HepG2 (cell line): ENCODE data around the gene MUC22. TPM values are rescaled to one million over a fixed set of nuclear protein-coding genes. Genes with fewer than 3 reads are reported as not detected.

Source experiments
- ATAC-seq: fragments of 200-7000 bp; cut with Tn5 transposase; 3 replicates; pipeline ENCODE4 v1.9.1; 2020; ENCODE audit warnings: mild to moderate bottlenecking, moderate library complexity
- BruUV-seq: library from RNA; stranded (reverse); fragments of 400-500 nt; replicated peaks from 2 replicates; lab custom pipeline; 2021; lab: Mats Ljungman, UMichigan
- CTCF ChIA-PET: fragments of 300-600 bp; formaldehyde crosslinking; extraction: SDS; loops from one replicate; lab custom pipeline; 2021; ENCODE audit warnings: low total read pairs, inconsistent platforms, low intra/inter-chr PET ratio; lab: Yijun Ruan, JAX
- POLR2A ChIA-PET: fragments of 350-600 bp; sonication (Branson Sonifier 250); formaldehyde crosslinking; loops from one replicate; lab custom pipeline; 2020; ENCODE audit warnings: antibody characterized with exemption, inconsistent platforms; lab: Yijun Ruan, JAX
- DNase-seq: peaks from one replicate; pipeline ENCODE4 v3.0.0-alpha.2; 2015; ENCODE audit warnings: low spot score
- FAIRE-seq: peaks from 3 replicates; lab custom pipeline; 2011; peaks lifted over from hg19 to GRCh38; lab: Jason Lieb, UNC
- H2AFZ ChIP-seq: one replicate; pipeline ENCODE4 v1.6.1; 2011; ENCODE audit warnings: low read length, inconsistent platforms
- H3K27ac ChIP-seq: fragments of 300-600 bp; 3 replicates; pipeline ENCODE4 v1.8.0; 2011; ENCODE audit warnings: mixed run types, mild to moderate bottlenecking, mixed read lengths, low read length, inconsistent platforms; ENCODE audit not compliant: insufficient read depth; ENCODE audit errors: extremely low read length
- H3K27me3 ChIP-seq, 2 experiments: fragments of 200-600 bp in 1 of 2; 2 replicates in 1 of 2; 3 replicates in 1 of 2; pipeline versions ENCODE4 v1.6.0 to v1.8.0; 2011; ENCODE audit warnings: low read length in 2 of 2, mild to moderate bottlenecking in 2 of 2, moderate library complexity in 2 of 2, inconsistent platforms in 1 of 2; ENCODE audit not compliant: insufficient read depth in 2 of 2, control insufficient read depth in 1 of 2
- H3K36me3 ChIP-seq, 2 experiments: fragments of 200-600 bp in 1 of 2; replicated peaks in 1 of 2; 2 replicates in 1 of 2; 3 replicates in 1 of 2; pipeline versions ENCODE4 v1.5.1 to v1.8.0; 2011; ENCODE audit warnings: low read length in 2 of 2, inconsistent platforms in 1 of 2; ENCODE audit not compliant: insufficient read depth in 2 of 2, control insufficient read depth in 1 of 2
- H3K4me1 ChIP-seq: 2 replicates; pipeline ENCODE4 v1.5.1; 2012; ENCODE audit warnings: low read length, inconsistent platforms; ENCODE audit not compliant: insufficient read depth
- H3K4me2 ChIP-seq: 2 replicates; pipeline ENCODE4 v1.6.0; 2011; ENCODE audit warnings: low read depth, low read length, inconsistent platforms
- H3K4me3 ChIP-seq, 3 experiments: fragments of 200-600 bp in 1 of 3; sonication (generic), shearing (Covaris generic) in 1 of 3; replicated peaks in 1 of 3; 2 replicates each; pipeline ENCODE4 v1.5.1; 2011 to 2016; ENCODE audit warnings: low read length in 3 of 3, inconsistent platforms in 2 of 3, low read depth in 2 of 3, mild to moderate bottlenecking in 2 of 3, control low read depth in 1 of 3, mixed read lengths in 1 of 3; ENCODE audit not compliant: insufficient read depth in 1 of 3
- H3K79me2 ChIP-seq: one replicate; pipeline ENCODE4 v1.6.1; 2011; ENCODE audit warnings: low read length, inconsistent platforms; ENCODE audit not compliant: insufficient read depth
- H3K9ac ChIP-seq: 2 replicates; pipeline ENCODE4 v1.6.0; 2011; ENCODE audit warnings: mild to moderate bottlenecking, low read depth, low read length, inconsistent platforms; ENCODE audit not compliant: insufficient read depth
- H3K9me3 ChIP-seq: 2 replicates; pipeline ENCODE4 v1.5.1; 2012; ENCODE audit warnings: mild to moderate bottlenecking, low read length
- H4K20me1 ChIP-seq: 2 replicates; pipeline ENCODE4 v1.6.0; 2011; ENCODE audit warnings: inconsistent platforms, mild to moderate bottlenecking, low read length, moderate library complexity; ENCODE audit not compliant: insufficient read depth
- AFF4 ChIP-seq: sonication (generic); formaldehyde crosslinking; IDR thresholded peaks from 2 replicates; pipeline ENCODE4 v1.4.0; 2020; ENCODE audit warnings: missing genetic modification reagents
- ELF3 ChIP-seq: IDR thresholded peaks from 2 replicates; pipeline ENCODE4 v1.6.1; 2016; ENCODE audit warnings: missing genetic modification reagents, missing compliant biosample characterization
- FOSL2 ChIP-seq: sonication (generic); formaldehyde crosslinking; IDR thresholded peaks from 2 replicates; pipeline ENCODE4 v1.4.0; 2020; ENCODE audit warnings: missing genetic modification reagents
- GATAD2A ChIP-seq: IDR thresholded peaks from 2 replicates; pipeline ENCODE4 v1.6.1; 2016
- KDM2A ChIP-seq: sonication (generic); formaldehyde crosslinking; IDR thresholded peaks from 2 replicates; pipeline ENCODE4 v1.4.0; 2020; ENCODE audit warnings: low read depth, missing genetic modification reagents, borderline replicate concordance
- TGIF2 ChIP-seq: IDR thresholded peaks from 2 replicates; pipeline ENCODE4 v1.6.1; 2016; ENCODE audit warnings: control low read depth, missing compliant biosample characterization
- ZSCAN31 ChIP-seq: sonication (generic); formaldehyde crosslinking; IDR thresholded peaks from 2 replicates; pipeline ENCODE4 v1.5.0; 2020; ENCODE audit warnings: low read depth, mild to moderate bottlenecking, missing genetic modification reagents
- WGBS: methylation state at CpG from one replicate; pipeline ENCODE4 v1.1.6; 2017; ENCODE audit warnings: low lambda C conversion rate; 5-methylcytosine and 5-hydroxymethylcytosine counted together
- in situ Hi-C: cut with HindIII; loops from 2 replicates; pipeline ENCODE4 v1.10.0; 2017; ENCODE audit warnings: low pct_unique_long_range_greater_than_20kb; ENCODE audit not compliant: extremely low pct_ligation_motif_present
- intact Hi-C: fragments of 100-400 bp; cut with micrococcal nuclease; formaldehyde crosslinking; loops from one replicate; pipeline ENCODE4 v1.10.0; 2022; ENCODE audit not compliant: unreplicated experiment
- polyA plus RNA-seq, 8 experiments: library from polyadenylated mRNA; depleted of rRNA in 3 of 8; stranded (reverse) in 7 of 8; unstranded in 1 of 8; fragments of >200 nt; fragmentation: Illumina TruSeq in 4 of 8; extraction: Trizol in 4 of 8; gene quantifications; 2 replicates each; pipeline versions ENCODE4 v1.2.1 to v1.2.3, GENCODE V29; 2011 to 2016; ENCODE audit warnings: low read depth in 4 of 8, missing spikeins in 1 of 8, mixed read lengths in 1 of 8; ENCODE audit not compliant: insufficient read depth in 1 of 8
- total RNA-seq, 5 experiments: library from RNA; depleted of rRNA; stranded (reverse); fragments of >200 nt; fragmentation: Illumina TruSeq; extraction: Trizol; gene quantifications; 2 replicates each; pipeline ENCODE4 v1.2.3, GENCODE V29; 2016; ENCODE audit warnings: low read depth in 1 of 5
- TF ChIP-seq, protein P1 (sequence below): sonication (generic); formaldehyde crosslinking; IDR thresholded peaks from 2 replicates; pipeline ENCODE4 v1.5.1; 2020; ENCODE audit warnings: mild to moderate bottlenecking, moderate library complexity, missing genetic modification reagents
- TF ChIP-seq, protein P2 (sequence below), 2 experiments: sonication (generic) in 1 of 2; formaldehyde crosslinking in 1 of 2; IDR thresholded peaks; 2 replicates each; pipeline versions ENCODE4 v1.4.0 to v1.6.1; 2016 to 2020; ENCODE audit warnings: borderline replicate concordance in 1 of 2, low read depth in 1 of 2, mild to moderate bottlenecking in 1 of 2, missing genetic modification reagents in 1 of 2
- TF ChIP-seq, protein P3 (sequence below): sonication (generic); formaldehyde crosslinking; IDR thresholded peaks from 2 replicates; pipeline ENCODE4 v1.5.0; 2020; ENCODE audit warnings: mild to moderate bottlenecking, missing genetic modification reagents, moderate library complexity

Gene MUC22
- total and polyA plus RNA-seq, 2 of the 13 experiments (the other 11 are each of a cell fraction or from before 2014, with no cell fraction given), result not detected

DNA sequence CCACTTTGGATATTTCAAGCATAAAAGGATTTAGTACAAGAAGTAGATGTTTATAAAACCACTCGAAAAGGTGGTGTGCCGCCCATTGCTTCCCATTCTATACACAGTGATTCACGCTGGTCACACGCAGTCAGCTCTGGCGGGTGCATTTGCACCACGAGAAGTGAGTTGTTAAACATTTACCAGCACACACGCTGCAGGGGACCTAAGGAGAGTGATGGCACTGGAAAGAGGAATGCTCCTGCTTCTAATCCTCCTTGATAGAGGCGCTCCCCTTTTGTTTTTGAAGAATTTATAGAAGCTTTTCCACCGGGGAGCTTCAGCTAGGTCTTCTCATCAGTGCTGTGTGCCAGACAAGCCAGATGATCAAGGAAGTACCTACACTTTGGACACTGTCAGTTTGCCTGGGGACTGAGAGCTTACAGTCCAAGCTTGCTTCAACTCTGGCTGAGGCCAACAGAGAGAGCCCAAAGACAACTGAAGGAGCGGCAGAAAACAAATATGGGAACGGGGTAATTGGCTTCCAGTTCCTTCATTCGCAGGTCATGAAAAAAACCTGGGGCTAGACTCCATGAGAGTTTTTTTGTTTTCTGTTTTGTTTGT is 31.2 kb downstream of the MUC22 start:
- FAIRE-seq, result peak; percentile 73
- Histone ChIP-seq H3K4me3 (no peak overlapping the region), H4K20me1 (no peaks in the 10 kb centered on the region), H3K27me3 (peaks cover 0 to 24% of the 10 kb centered on the region in 2 experiments; a peak in 3 of 5 replicates), H3K79me2 (no peaks in the 10 kb centered on the region), H3K4me1 (peaks cover 12% of the 10 kb centered on the region), H3K27ac (no peak overlapping the region), H2AFZ (no peak overlapping the region), H3K36me3 (no peaks in the 10 kb centered on the region), H3K9me3 (no peaks in the 10 kb centered on the region), H3K4me2 (peak overlapping the region; percentile 51), H3K9ac (no peak overlapping the region)
- intact Hi-C loops, result no loop called here
- ATAC-seq, result peak; percentile 95
- no TSS peak for BruUV-seq
- 1% methylated on average over 12 of the region's 12 CpGs for WGBS
- CTCF ChIA-PET, result interaction anchor here (1.1 to 1.5 kb wide), 2 partner anchors 99 to 126 kb away, joined by 3 to 5 read pairs; no protein-coding TSS in a partner anchor
- peak; percentile 67 for DNase-seq
- TF ChIP-seq KDM2A (CRISPR knock-in tag) (0 out of 2 replicates have a peak, but pooled peaks have one; percentile 25), GATAD2A (CRISPR knock-in tag) (0 out of 2 replicates have a peak, but pooled peaks have one; percentile 35), ELF3 (CRISPR knock-in tag) (0 out of 2 replicates have a peak, but pooled peaks have one; percentile 18), FOSL2 (CRISPR knock-in tag) (peak; percentile 50; the same call in 1 of the 2 replicates), ZSCAN31 (CRISPR knock-in tag) (no peak), AFF4 (CRISPR knock-in tag) (no peak), TGIF2 (CRISPR knock-in tag) (0 out of 2 replicates have a peak, but pooled peaks have one; percentile 22)
- TF ChIP-seq, protein P1, sequence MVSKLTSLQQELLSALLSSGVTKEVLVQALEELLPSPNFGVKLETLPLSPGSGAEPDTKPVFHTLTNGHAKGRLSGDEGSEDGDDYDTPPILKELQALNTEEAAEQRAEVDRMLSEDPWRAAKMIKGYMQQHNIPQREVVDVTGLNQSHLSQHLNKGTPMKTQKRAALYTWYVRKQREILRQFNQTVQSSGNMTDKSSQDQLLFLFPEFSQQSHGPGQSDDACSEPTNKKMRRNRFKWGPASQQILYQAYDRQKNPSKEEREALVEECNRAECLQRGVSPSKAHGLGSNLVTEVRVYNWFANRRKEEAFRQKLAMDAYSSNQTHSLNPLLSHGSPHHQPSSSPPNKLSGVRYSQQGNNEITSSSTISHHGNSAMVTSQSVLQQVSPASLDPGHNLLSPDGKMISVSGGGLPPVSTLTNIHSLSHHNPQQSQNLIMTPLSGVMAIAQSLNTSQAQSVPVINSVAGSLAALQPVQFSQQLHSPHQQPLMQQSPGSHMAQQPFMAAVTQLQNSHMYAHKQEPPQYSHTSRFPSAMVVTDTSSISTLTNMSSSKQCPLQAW (CRISPR knock-in tag), result 0 out of 2 replicates have a peak, but pooled peaks have one; percentile 46
- TF ChIP-seq, protein P2, sequence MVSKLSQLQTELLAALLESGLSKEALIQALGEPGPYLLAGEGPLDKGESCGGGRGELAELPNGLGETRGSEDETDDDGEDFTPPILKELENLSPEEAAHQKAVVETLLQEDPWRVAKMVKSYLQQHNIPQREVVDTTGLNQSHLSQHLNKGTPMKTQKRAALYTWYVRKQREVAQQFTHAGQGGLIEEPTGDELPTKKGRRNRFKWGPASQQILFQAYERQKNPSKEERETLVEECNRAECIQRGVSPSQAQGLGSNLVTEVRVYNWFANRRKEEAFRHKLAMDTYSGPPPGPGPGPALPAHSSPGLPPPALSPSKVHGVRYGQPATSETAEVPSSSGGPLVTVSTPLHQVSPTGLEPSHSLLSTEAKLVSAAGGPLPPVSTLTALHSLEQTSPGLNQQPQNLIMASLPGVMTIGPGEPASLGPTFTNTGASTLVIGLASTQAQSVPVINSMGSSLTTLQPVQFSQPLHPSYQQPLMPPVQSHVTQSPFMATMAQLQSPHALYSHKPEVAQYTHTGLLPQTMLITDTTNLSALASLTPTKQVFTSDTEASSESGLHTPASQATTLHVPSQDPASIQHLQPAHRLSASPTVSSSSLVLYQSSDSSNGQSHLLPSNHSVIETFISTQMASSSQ (IDR thresholded peaks at IDR 0.05; ENCODE audit: low read depth), result peak; percentile 75
- TF ChIP-seq, protein P2 (CRISPR knock-in tag; IDR thresholded peaks at IDR 0.05; ENCODE audit: borderline replicate concordance), result peak; percentile 69
- TF ChIP-seq, protein P3, sequence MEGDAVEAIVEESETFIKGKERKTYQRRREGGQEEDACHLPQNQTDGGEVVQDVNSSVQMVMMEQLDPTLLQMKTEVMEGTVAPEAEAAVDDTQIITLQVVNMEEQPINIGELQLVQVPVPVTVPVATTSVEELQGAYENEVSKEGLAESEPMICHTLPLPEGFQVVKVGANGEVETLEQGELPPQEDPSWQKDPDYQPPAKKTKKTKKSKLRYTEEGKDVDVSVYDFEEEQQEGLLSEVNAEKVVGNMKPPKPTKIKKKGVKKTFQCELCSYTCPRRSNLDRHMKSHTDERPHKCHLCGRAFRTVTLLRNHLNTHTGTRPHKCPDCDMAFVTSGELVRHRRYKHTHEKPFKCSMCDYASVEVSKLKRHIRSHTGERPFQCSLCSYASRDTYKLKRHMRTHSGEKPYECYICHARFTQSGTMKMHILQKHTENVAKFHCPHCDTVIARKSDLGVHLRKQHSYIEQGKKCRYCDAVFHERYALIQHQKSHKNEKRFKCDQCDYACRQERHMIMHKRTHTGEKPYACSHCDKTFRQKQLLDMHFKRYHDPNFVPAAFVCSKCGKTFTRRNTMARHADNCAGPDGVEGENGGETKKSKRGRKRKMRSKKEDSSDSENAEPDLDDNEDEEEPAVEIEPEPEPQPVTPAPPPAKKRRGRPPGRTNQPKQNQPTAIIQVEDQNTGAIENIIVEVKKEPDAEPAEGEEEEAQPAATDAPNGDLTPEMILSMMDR (CRISPR knock-in tag), result peak; percentile 27; the same call in 1 of the 2 replicates
- in situ Hi-C loops, result no loop called here
- POLR2A ChIA-PET, result interaction anchor here (1.0 kb wide), 1 partner anchor 282 kb away, joined by 3 read pairs; no protein-coding TSS in a partner anchor
